K562 (cell line): ENCODE data around the gene LENG8. TPM values are rescaled to one million over a fixed set of nuclear protein-coding genes. Genes with fewer than 3 reads are reported as not detected.

ENCODE experiments used
- BCLAF1 ChIP-seq, 2 experiments: fragments of 450-650 bp in 1 of 2; IDR thresholded peaks; 2 replicates each; pipeline ENCODE4 v1.6.1; 2011 to 2017; ENCODE audit warnings: low read depth in 2 of 2, antibody characterized with exemption in 1 of 2, borderline replicate concordance in 1 of 2, low read length in 1 of 2, mild to moderate bottlenecking in 1 of 2, mixed read lengths in 1 of 2; ENCODE audit not compliant: control insufficient read depth in 1 of 2
- CCNT2 ChIP-seq: IDR thresholded peaks from 2 replicates; pipeline ENCODE4 v1.6.1; 2011; ENCODE audit warnings: borderline replicate concordance, low read depth, mild to moderate bottlenecking, moderate library complexity, mixed read lengths, low read length; ENCODE audit not compliant: insufficient read length; ENCODE audit errors: extremely low read depth
- CHD1 ChIP-seq: fragments of 200-600 bp; sonication (generic); IDR thresholded peaks from one replicate; pipeline ENCODE4 v1.6.1; 2012; ENCODE audit warnings: mild to moderate bottlenecking, moderate library complexity, low read length, inconsistent platforms
- FUS ChIP-seq: fragments of 200-400 bp; formaldehyde crosslinking; optimal IDR thresholded peaks from 2 replicates; pipeline ENCODE3; 2017; ENCODE audit warnings: low read depth, low read length
- HBP1 ChIP-seq: fragments of 450-650 bp; formaldehyde crosslinking; IDR thresholded peaks from 2 replicates; pipeline ENCODE4 v1.4.0; 2022; ENCODE audit warnings: missing genetic modification characterization
- JUND ChIP-seq, 2 experiments: IDR thresholded peaks; 2 replicates in 1 of 2; 3 replicates in 1 of 2; pipeline ENCODE4 v1.6.1; 2011; ENCODE audit warnings: borderline replicate concordance in 2 of 2, low read depth in 2 of 2, low read length in 2 of 2, improper control_type of control experiment in 1 of 2, missing biosample characterization in 1 of 2, missing genetic modification characterization in 1 of 2, missing genetic modification reagents in 1 of 2
- NFIC ChIP-seq: fragments of 450-650 bp; IDR thresholded peaks from 2 replicates; pipeline ENCODE4 v1.6.1; 2017; ENCODE audit warnings: mild to moderate bottlenecking, inconsistent platforms
- POLR2AphosphoS2 ChIP-seq: IDR thresholded peaks from 2 replicates; pipeline ENCODE4 v1.6.1; 2012; ENCODE audit warnings: low read length, improper control_type of control experiment
- SAP30 ChIP-seq: fragments of 200-600 bp; sonication (generic); IDR thresholded peaks from 2 replicates; pipeline ENCODE4 v1.6.1; 2012; ENCODE audit warnings: borderline replicate concordance, low read depth, mild to moderate bottlenecking, moderate library complexity, low read length, control low read depth, inconsistent platforms; ENCODE audit not compliant: insufficient read depth, poor library complexity, severe bottlenecking
- SRF ChIP-seq, 2 experiments: fragments of 250-450, 450-650 bp in 1 of 2; sonication (Bioruptor Pico) in 1 of 2; sonication (generic) in 1 of 2; formaldehyde crosslinking; IDR thresholded peaks; 2 replicates each; pipeline versions ENCODE4 v1.5.0 to v1.5.1; 2020 to 2022; ENCODE audit warnings: mild to moderate bottlenecking in 1 of 2, missing genetic modification reagents in 1 of 2
- U2AF1 ChIP-seq: fragments of 200-400 bp; formaldehyde crosslinking; optimal IDR thresholded peaks from 2 replicates; pipeline ENCODE3; 2017; ENCODE audit warnings: mild to moderate bottlenecking, low read depth, low read length, moderate library complexity
- ZNF124 ChIP-seq: sonication (generic); formaldehyde crosslinking; IDR thresholded peaks from 2 replicates; pipeline ENCODE4 v1.8.1; 2022; ENCODE audit warnings: missing genetic modification reagents
- ZNF282 ChIP-seq: sonication (generic); formaldehyde crosslinking; IDR thresholded peaks from 2 replicates; pipeline ENCODE4 v1.8.1; 2023; ENCODE audit warnings: missing genetic modification reagents
- ZNF586 ChIP-seq: fragments of 450-650 bp; formaldehyde crosslinking; conservative IDR thresholded peaks from 2 replicates; pipeline ENCODE4 v1.4.0; 2020; ENCODE audit warnings: mild to moderate bottlenecking, moderate library complexity
- ZNF592 ChIP-seq: fragments of 450-650 bp; IDR thresholded peaks from 2 replicates; pipeline ENCODE4 v1.6.1; 2017; ENCODE audit warnings: antibody characterized with exemption, mild to moderate bottlenecking
- ZNF785 ChIP-seq: fragments of 250-450 bp; sonication (Bioruptor Pico); IDR thresholded peaks from 2 replicates; pipeline ENCODE4 v1.4.0; 2020; ENCODE audit warnings: mild to moderate bottlenecking
- polyA plus RNA-seq, 8 experiments: library from polyadenylated mRNA; depleted of rRNA in 4 of 8; stranded (reverse) in 5 of 8; unstranded in 3 of 8; fragments of >200 nt; fragmentation: Nextera tagmentation in 2 of 8; fragmentation: Illumina TruSeq in 1 of 8; extraction: Ambion mirVana in 2 of 8; extraction: Trizol in 1 of 8; gene quantifications; 2 replicates each; pipeline versions ENCODE4 v1.2.1 to v1.2.3, GENCODE V29; 2011 to 2014; ENCODE audit warnings: inconsistent platforms in 1 of 8, missing spikeins in 1 of 8
- total RNA-seq, 7 experiments: library from RNA; depleted of rRNA in 6 of 7; stranded (reverse); fragments of >200 nt in 6 of 7; fragmentation: Illumina TruSeq in 2 of 7; extraction: Trizol in 2 of 7; gene quantifications; 2 replicates each; pipeline versions ENCODE4 v1.2.1 to v1.2.3, GENCODE V29; 2011 to 2021; ENCODE audit warnings: low replicate concordance in 1 of 7

LENG8 gene
- total and polyA plus RNA-seq, 9 of the 15 experiments (the other 6 are each of a cell fraction or from before 2014, with no cell fraction given): 0.74 to 146 (median 28.1) TPM

- TF ChIP-seq BCLAF1 (IDR thresholded peaks at IDR 0.05; ENCODE audit: borderline replicate concordance in 1 of 2, control insufficient read depth in 1 of 2, low read depth in 2 of 2, low read length in 1 of 2): no peak
- peak; percentile 78; the same call in 1 of the 2 replicates for TF ChIP-seq POLR2AphosphoS2
- TF ChIP-seq ZNF785 (CRISPR knock-in tag): no peak
- TF ChIP-seq CCNT2: peak; percentile 22
- TF ChIP-seq HBP1 (CRISPR knock-in tag): peak; percentile 12; the same call in 1 of the 2 replicates
- no peak for TF ChIP-seq SAP30
- peak; percentile 56 for TF ChIP-seq CHD1
- TF ChIP-seq ZNF124 (CRISPR knock-in tag): 0 out of 2 replicates have a peak, but pooled peaks have one; percentile 45
- TF ChIP-seq ZNF282: 0 out of 2 replicates have a peak, but pooled peaks have one; percentile 38
- TF ChIP-seq SRF (CRISPR knock-in tag; IDR thresholded peaks at IDR 0.05): no peak
- TF ChIP-seq ZNF592: peak; percentile 44; the same call in 1 of the 2 replicates
- TF ChIP-seq JUND (IDR thresholded peaks at IDR 0.05; ENCODE audit: borderline replicate concordance, low read depth, low read length): no peak
- TF ChIP-seq JUND (tag; IDR thresholded peaks at IDR 0.05; ENCODE audit: borderline replicate concordance, low read depth, low read length): no peak
- peak; percentile 23 for TF ChIP-seq U2AF1
- TF ChIP-seq NFIC: 0 out of 2 replicates have a peak, but pooled peaks have one; percentile 4
- peak; percentile 63 for TF ChIP-seq FUS
- TF ChIP-seq ZNF586 (CRISPR knock-in tag): no peak
Observed at GRCh38 chr19:54462655-54463530, 13.9 kb downstream of the LENG8 start (continued).
